ENCODE measurements around the gene BOLA3. TPM values are rescaled to one million over a fixed set of nuclear protein-coding genes. Genes with fewer than 3 reads are reported as not detected.
A peak's percentile ranks its signal among the peaks of the same experiment; 100 is the strongest.

BOLA3 gene
- total RNA-seq, 3 donors from 2014 or later: 27.1 to 42.6 (median 30.2) TPM

DNA sequence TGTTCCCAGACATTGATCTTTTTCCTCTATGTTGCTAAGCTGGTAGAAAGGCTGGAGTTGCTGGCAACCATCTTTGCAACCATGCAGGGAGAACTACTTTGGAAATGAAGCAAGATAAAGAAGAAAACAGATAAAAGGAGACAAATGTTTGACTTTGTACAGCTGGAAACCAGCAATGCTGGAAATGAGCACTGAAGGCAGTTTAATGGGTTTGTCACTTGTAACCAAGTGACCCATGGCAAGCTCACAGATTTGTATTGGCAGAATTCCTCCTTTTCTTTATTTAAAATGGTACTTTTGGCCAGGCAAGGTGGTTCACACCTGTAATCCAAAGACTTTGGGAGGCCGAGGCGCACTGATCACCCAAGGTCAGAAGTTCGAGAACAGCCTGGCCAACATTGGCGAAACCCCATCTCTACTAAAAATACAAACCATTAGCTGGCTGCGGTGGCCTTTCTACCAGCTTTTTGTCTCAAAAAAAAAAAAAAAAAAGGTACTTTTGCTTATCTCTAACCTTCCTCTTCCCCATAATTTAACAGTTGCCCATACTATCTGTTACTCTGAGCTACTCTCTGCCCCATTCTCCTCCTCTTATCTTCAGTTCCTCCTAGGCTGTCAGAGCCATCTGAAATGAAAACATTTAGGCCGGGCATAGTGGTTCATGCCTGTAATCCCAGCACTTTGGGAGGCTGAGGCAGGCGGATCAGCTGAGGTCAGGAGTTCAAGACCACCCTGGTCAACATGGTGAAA lies 2.0 kb upstream of the BOLA3 start:
- Histone ChIP-seq H3K4me1 (peaks cover 8 to 9% of the 10 kb centered on the region in 2 donors), H3K27me3 (no peaks in the 10 kb centered on the region), H3K4me3 (no peak overlapping the region), H3K36me3 (no peaks in the 10 kb centered on the region), H3K27ac (no peak overlapping the region), H3K9me3 (no peaks in the 10 kb centered on the region)
- DNase-seq (ENCODE audit: low spot score in 2 of 2): no peak
- TF ChIP-seq, protein P1, sequence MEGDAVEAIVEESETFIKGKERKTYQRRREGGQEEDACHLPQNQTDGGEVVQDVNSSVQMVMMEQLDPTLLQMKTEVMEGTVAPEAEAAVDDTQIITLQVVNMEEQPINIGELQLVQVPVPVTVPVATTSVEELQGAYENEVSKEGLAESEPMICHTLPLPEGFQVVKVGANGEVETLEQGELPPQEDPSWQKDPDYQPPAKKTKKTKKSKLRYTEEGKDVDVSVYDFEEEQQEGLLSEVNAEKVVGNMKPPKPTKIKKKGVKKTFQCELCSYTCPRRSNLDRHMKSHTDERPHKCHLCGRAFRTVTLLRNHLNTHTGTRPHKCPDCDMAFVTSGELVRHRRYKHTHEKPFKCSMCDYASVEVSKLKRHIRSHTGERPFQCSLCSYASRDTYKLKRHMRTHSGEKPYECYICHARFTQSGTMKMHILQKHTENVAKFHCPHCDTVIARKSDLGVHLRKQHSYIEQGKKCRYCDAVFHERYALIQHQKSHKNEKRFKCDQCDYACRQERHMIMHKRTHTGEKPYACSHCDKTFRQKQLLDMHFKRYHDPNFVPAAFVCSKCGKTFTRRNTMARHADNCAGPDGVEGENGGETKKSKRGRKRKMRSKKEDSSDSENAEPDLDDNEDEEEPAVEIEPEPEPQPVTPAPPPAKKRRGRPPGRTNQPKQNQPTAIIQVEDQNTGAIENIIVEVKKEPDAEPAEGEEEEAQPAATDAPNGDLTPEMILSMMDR (IDR thresholded peaks at IDR 0.05): no peak
- TF ChIP-seq POLR2A (IDR thresholded peaks at IDR 0.05) (no peak), POLR2AphosphoS5 (IDR thresholded peaks at IDR 0.05) (no peak)
- intact Hi-C loops (cut with DNase I; ENCODE audit: low total_unique reads): no loop called here

DNA sequence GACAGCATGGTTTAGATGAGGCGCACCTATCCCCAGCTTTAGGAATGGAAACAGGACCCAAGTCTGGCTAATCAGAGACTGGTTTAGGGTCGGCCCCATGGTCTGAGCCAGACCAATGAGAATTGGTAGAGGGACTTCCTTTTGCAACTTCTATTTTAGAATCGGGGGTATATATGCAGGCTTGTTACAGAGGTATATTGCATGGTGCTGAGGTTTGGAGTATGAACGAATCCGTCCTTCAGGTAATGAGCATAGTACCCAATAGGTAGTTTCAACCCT lies 1.5 kb upstream of the BOLA3 start:
- H3K4me3 ChIP-seq: no peak overlapping the region
- intact Hi-C loops (cut with DNase I; ENCODE audit: low total_unique reads): no loop called here
- no peaks in the 10 kb centered on the region for H3K27me3 ChIP-seq
- no peaks in the 10 kb centered on the region for H3K9me3 ChIP-seq
- no peaks in the 10 kb centered on the region for H3K36me3 ChIP-seq
- no peak overlapping the region for H3K27ac ChIP-seq
- no peak for DNase-seq (ENCODE audit: low spot score in 2 of 2)
- no peak for TF ChIP-seq POLR2AphosphoS5 (IDR thresholded peaks at IDR 0.05)
- TF ChIP-seq, protein P1 (IDR thresholded peaks at IDR 0.05): no peak
- no peak for TF ChIP-seq POLR2A (IDR thresholded peaks at IDR 0.05)
- H3K4me1 ChIP-seq: peaks cover 8 to 9% of the 10 kb centered on the region in 2 donors

DNA sequence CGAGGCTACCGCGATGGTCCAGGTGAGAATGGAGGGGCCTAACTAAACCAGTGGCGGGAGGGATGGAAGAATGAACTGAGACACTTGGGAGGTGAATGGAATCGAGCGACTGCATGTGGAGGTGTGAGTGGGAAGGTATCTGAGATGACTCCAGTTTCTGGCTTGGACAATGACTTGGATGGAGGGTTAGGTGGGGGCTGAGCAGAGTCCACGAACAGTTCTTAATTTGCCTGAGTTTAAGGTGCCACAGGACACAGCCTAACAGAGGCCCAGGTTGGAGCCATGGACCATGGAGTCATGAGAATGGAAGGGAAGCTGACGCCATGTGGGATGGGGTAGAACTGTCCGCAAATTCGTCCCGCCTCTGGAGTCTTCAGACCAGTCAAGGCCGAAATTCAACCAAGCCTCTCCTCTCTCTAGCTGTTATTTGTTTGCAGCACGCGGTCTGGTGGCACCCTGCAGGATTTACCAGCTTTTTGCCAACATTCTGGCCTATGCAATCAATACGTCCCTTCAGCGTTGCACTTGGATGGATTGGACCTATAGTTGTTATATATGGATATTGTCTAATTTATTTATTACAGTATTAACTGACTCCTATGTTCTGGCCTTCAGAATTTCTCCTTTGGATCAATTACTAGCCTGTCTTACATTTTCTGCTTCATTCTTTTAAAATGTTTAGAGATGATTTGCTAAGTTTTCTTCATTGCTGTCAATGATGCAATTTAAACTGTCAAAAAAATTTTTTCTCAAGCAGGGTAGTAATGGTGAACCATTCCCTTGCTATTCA lies 940 bp upstream of the BOLA3 start:
- intact Hi-C loops (cut with DNase I; ENCODE audit: low total_unique reads): no loop called here
- Histone ChIP-seq H3K4me3 (peak overlapping the region; percentile 81 to 87 (median 82)), H3K9me3 (no peaks in the 10 kb centered on the region), H3K27ac (peak overlapping the region; percentile 68 to 71), H3K4me1 (peaks cover 8 to 9% of the 10 kb centered on the region in 2 donors), H3K27me3 (no peaks in the 10 kb centered on the region), H3K36me3 (no peaks in the 10 kb centered on the region)
- no peak for TF ChIP-seq POLR2AphosphoS5 (IDR thresholded peaks at IDR 0.05)
- TF ChIP-seq, protein P1 (IDR thresholded peaks at IDR 0.05): no peak
- TF ChIP-seq POLR2A (IDR thresholded peaks at IDR 0.05): no peak
- no peak for DNase-seq (ENCODE audit: low spot score in 2 of 2)

DNA sequence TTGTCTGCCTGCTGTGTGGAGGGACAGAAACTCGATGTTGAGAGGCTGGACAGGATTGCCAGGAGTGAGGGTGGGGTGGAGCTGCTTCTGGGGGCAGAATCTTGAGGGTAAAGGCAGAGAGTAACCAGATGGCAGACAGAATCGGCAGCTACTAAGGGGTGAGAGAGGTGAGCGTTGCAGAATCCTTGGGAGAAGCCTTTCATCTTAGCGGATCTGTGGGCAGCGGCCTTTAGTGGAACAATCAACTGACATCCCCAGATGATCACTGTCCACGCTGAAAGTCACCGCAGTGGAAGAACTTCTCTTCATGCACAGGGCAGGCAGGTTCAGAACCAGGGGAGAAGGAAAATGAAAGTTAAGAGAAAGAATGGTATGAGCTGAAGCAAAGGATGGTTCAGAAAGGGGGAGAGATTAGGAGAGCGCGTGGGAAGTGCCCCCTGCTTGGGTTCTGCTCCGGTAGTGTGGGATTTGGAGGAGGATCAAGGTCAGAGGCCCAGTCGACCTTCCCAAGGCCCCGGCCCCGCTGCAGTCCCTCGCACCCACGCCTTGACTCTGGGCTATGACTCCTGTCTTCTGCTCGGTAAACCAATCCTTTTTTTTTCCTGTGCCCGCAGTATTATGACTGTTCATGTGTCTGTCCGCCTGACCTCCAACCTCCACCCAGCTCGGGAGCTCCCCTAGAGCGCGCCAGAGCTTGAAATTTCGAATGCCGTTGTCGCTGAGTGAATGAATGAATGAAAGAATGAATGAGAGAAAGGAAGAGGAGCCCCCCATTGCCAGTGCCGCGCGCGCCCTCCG lies 584 bp downstream of the BOLA3 start:
- no peak for DNase-seq (ENCODE audit: low spot score in 2 of 2)
- Histone ChIP-seq H3K36me3 (no peaks in the 10 kb centered on the region), H3K27ac (peak overlapping the region; percentile 68 to 71), H3K4me1 (peaks cover 8 to 9% of the 10 kb centered on the region in 2 donors), H3K27me3 (no peaks in the 10 kb centered on the region), H3K9me3 (no peaks in the 10 kb centered on the region), H3K4me3 (peak overlapping the region; percentile 81 to 87 (median 82))
- intact Hi-C loops (cut with DNase I; ENCODE audit: low total_unique reads): no loop called here
- TF ChIP-seq, protein P1 (IDR thresholded peaks at IDR 0.05): no peak
- TF ChIP-seq POLR2AphosphoS5 (IDR thresholded peaks at IDR 0.05): no peak
